ENCODE data around the gene EFEMP2.

Gene EFEMP2

GRCh38 chr11:65885231-65885630 lies 12.6 kb upstream of the EFEMP2 start:
- no peak for DNase-seq (ENCODE audit: low read depth, low spot score)

- peak; percentile 89 for DNase-seq (ENCODE audit: low read depth, low spot score)
These were observed 12.1 kb upstream of the EFEMP2 start for GRCh38 chr11:65884716-65885092.

- DNase-seq (ENCODE audit: low read depth, low spot score) = no peak
These were observed 11.5 kb upstream of the EFEMP2 start for GRCh38 chr11:65883786-65884715.

GRCh38 chr11:65883058-65883761 lies 10.6 kb upstream of the EFEMP2 start:
- no peak for DNase-seq (ENCODE audit: low read depth, low spot score)

- DNase-seq (ENCODE audit: low read depth, low spot score) = no peak
These were observed 9.8 kb upstream of the EFEMP2 start for GRCh38 chr11:65882120-65883057.

- DNase-seq (ENCODE audit: low read depth, low spot score) = peak; percentile 18
These were observed 8.3 kb upstream of the EFEMP2 start for GRCh38 chr11:65880844-65881421.

- DNase-seq (ENCODE audit: low read depth, low spot score) = no peak
These were observed 7.4 kb upstream of the EFEMP2 start for GRCh38 chr11:65880027-65880426.

- DNase-seq (ENCODE audit: low read depth, low spot score) = no peak
These were observed 7.0 kb upstream of the EFEMP2 start, which contains the start of gene CTSW for GRCh38 chr11:65879617-65880016. CTSW (plus strand) TSS chr11:65879837; CDS start chr11:65879855, 18 bp downstream.

- peak; percentile 98 for DNase-seq (ENCODE audit: low read depth, low spot score)
These were observed 937 bp upstream of the EFEMP2 start for GRCh38 chr11:65873318-65874156.

GRCh38 chr11:65871811-65872548 lies 620 bp downstream of the EFEMP2 start:
- peak; percentile 67 for DNase-seq (ENCODE audit: low read depth, low spot score)

GRCh38 chr11:65870706-65871681 lies 1.6 kb downstream of the EFEMP2 start:
- DNase-seq (ENCODE audit: low read depth, low spot score) = no peak

GRCh38 chr11:65870307-65870658 lies 2.3 kb downstream of the EFEMP2 start:
- no peak for DNase-seq (ENCODE audit: low read depth, low spot score)

- no peak for DNase-seq (ENCODE audit: low read depth, low spot score)
These were observed 2.8 kb downstream of the EFEMP2 start for GRCh38 chr11:65869643-65870306.

GRCh38 chr11:65868907-65869306 lies 3.7 kb downstream of the EFEMP2 start:
- no peak for DNase-seq (ENCODE audit: low read depth, low spot score)

GRCh38 chr11:65868076-65868667 lies 4.4 kb downstream of the EFEMP2 start:
- no peak for DNase-seq (ENCODE audit: low read depth, low spot score)

- DNase-seq (ENCODE audit: low read depth, low spot score) = no peak
These were observed 5.1 kb downstream of the EFEMP2 start for GRCh38 chr11:65867284-65868071.
